Uterine smooth muscle cell (primary cell): ENCODE results near the gene KLRF1. TPM values are rescaled to one million over a fixed set of nuclear protein-coding genes. Genes with fewer than 3 reads are reported as not detected.

Source experiments
- total RNA-seq: library from RNA; depleted of rRNA; stranded (reverse); fragments of >200 nt; gene quantifications from 2 replicates; pipeline ENCODE4 v1.2.3, GENCODE V29; 2014

Gene KLRF1
- 0.25 TPM in 1 of 2 replicates, not detected in the other for total RNA-seq

GRCh38 chr12:9827209-9827888 is at the start of gene KLRF1:
KLRF1 (plus strand) TSS chr12:9827481; CDS start chr12:9827545, 64 bp downstream.

GRCh38 chr12:9869307-9870161 is 42.3 kb downstream of the KLRF1 start, which contains the start of gene CLEC2B:
CLEC2B (minus strand) TSS chr12:9869354.

DNA sequence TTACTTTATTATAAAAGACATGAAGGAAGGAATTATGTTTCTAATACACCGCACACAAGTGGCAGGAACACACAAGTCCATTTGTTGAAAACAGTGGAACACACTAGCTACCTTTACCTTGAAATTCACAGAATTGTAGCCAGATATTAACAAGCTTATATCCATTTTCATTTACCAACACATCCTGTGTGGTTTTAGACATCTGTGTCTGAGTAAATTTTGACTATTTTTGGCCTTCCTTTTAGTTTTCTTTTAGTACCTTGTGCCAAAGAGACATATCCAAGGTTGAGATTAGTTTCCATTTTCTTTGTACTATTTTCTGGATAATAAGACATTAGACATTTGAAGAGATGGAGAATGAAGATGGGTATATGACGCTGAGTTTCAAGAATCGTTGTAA is 54.0 kb downstream of the KLRF1 start, which contains the start of gene KLRF2:
TSS of gene KLRF2 (plus strand) at position 244 of the 400 bp plus-strand sequence. CDS start at position 351, 107 bp downstream.

Other genes starting within 250 kb of the KLRF1 start
- not detected in 2 replicates for gene KLRB1, start 219.6 kb upstream of the KLRF1 start, total RNA-seq
- 3.1 and 5.4 TPM in 2 replicates for gene CLEC2D, start 157.8 kb upstream of the KLRF1 start, total RNA-seq
- gene CLECL1, start 94.4 kb upstream of the KLRF1 start, total RNA-seq = not detected in 2 replicates
- gene CD69, start 66.6 kb upstream of the KLRF1 start, total RNA-seq = 0.11 TPM in 1 of 2 replicates, not detected in the other
- 13.9 and 15.0 TPM in 2 replicates for gene CLEC2B, start 41.9 kb downstream of the KLRF1 start, total RNA-seq
- not detected in 2 replicates for gene KLRF2, start 54.0 kb downstream of the KLRF1 start, total RNA-seq
- not detected in 2 replicates for gene CLEC2A, start 104.9 kb downstream of the KLRF1 start, total RNA-seq
- gene CLEC12A, start 143.9 kb downstream of the KLRF1 start, total RNA-seq = not detected in 2 replicates
- not detected in 2 replicates for gene CLEC1B, start 171.6 kb downstream of the KLRF1 start, total RNA-seq
- 0.12 TPM in 1 of 2 replicates, not detected in the other for gene CLEC12B, start 183.1 kb downstream of the KLRF1 start, total RNA-seq
- gene CLEC9A, start 203.2 kb downstream of the KLRF1 start, total RNA-seq = not detected in 2 replicates